ENCODE results near the gene KLHDC3. TPM values are rescaled to one million over a fixed set of nuclear protein-coding genes. Genes with fewer than 3 reads are reported as not detected.

Gene KLHDC3
- total RNA-seq, 2 donors from 2014 or later, result 29.7 to 44.6 TPM

DNA sequence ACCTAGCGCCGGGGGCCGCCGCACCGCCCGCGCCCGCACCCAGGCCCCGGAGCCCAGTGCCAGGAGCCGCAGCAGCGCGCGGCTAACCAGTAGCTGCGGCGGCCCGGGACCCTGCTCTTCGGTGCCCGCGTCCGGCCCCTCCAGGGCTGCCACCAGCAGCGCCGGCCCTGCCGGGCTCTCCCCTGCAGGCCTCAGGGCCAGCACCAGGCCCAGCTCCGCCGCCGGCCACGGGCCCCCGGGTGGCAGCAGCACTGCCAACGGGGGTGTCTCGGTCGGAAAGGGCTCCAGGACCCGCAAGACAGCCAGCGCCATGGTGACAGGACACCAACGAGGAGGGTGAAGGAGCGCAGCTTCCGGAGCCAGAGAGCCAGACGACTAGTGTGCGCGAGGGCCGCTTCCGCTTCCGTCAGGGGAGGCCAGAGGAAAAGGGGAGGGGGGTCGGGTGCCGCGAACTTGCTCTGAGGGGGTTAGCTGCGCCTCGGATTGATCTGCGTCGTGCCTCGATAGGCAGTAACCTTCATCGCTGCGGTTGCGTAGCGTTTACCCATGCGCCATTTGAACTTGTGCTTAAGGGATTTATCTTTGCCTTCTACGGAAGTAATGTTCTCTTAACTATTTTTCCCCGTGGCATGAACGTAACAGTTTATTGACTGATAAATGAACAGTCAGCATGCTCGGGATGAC lies 35.1 kb upstream of the KLHDC3 start, which contains the start of gene PEX6:
TSS of gene PEX6 (minus strand) at position 343 of the 684 bp plus-strand sequence. CDS start at position 312, 31 bp downstream.
- no peaks in the 10 kb centered on the region for H3K27me3 ChIP-seq
- H3K4me3 ChIP-seq, result peak within 1 kb of the TSS; percentile 58 to 73
- H3K36me3 ChIP-seq (replicated peaks in 1 of 2; ENCODE audit: insufficient read depth in 1 of 2, low read depth in 2 of 2), result no peaks in the 10 kb centered on the region
- TF ChIP-seq CTCF (IDR thresholded peaks at IDR 0.05) (no peak), POLR2A (IDR thresholded peaks at IDR 0.05) (peak; percentile 72 to 90 (median 82))
- ATAC-seq (peak; percentile 93), DNase-seq (peak; percentile 85 to 90 (median 87))
- H3K27ac ChIP-seq, result peak within 1 kb of the TSS; percentile 70 to 95 (median 84)
- H3K4me1 ChIP-seq, result peaks cover 36% of the 10 kb centered on the region
- H3K9me3 ChIP-seq, result no peaks in the 10 kb centered on the region
- WGBS, 2 donors, result 0% methylated on average over 5 to 39 of the region's 59 CpGs
- intact Hi-C loops (cut with DNase I), result no loop called here

- peaks cover 37% of the 10 kb centered on the region for H3K4me1 ChIP-seq
- H3K9me3 ChIP-seq, result no peaks in the 10 kb centered on the region
- TF ChIP-seq CTCF (IDR thresholded peaks at IDR 0.05) (no peak), POLR2A (IDR thresholded peaks at IDR 0.05) (no peak)
- ATAC-seq (no peak), DNase-seq (no peak)
- peak overlapping the region; percentile 58 to 73 for H3K4me3 ChIP-seq
- WGBS, 2 donors, result 42 to 50% methylated on average over 9 of the region's 9 CpGs
- no peaks in the 10 kb centered on the region for H3K27me3 ChIP-seq
- H3K36me3 ChIP-seq (replicated peaks in 1 of 2; ENCODE audit: insufficient read depth in 1 of 2, low read depth in 2 of 2), result no peaks in the 10 kb centered on the region
- H3K27ac ChIP-seq, result peak overlapping the region; percentile 70 to 95 (median 84)
- intact Hi-C loops (cut with DNase I), result no loop called here
These were observed 34.4 kb upstream of the KLHDC3 start for GRCh38 chr6:42979523-42980177.

DNA sequence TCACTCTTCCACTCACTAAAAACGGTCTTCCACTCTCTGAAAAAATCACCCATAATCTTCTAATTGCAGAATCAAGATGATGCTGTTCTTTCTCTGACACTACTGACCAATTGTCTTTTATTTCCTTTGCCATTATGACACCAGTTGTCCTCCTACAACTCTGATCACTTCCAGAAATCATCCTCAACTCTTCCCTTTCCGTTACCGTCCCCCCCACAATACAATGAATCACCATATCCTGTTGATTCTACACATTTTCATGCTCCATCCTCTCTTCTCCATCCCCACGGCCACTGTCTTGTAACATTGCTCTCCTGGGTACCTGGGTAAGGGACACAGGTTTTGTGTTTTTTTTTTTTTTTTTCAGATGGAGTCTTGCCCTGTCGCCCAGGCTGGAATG lies 32.2 kb upstream of the KLHDC3 start:
- ATAC-seq, result no peak
- H3K27ac ChIP-seq, result no peak overlapping the region
- WGBS, 2 donors, result 80 to 87% methylated on average over 5 of the region's 5 CpGs
- intact Hi-C loops (cut with DNase I), result no loop called here
- no peaks in the 10 kb centered on the region for H3K36me3 ChIP-seq (replicated peaks in 1 of 2; ENCODE audit: insufficient read depth in 1 of 2, low read depth in 2 of 2)
- DNase-seq, result no peak
- H3K27me3 ChIP-seq, result no peaks in the 10 kb centered on the region
- no peak for TF ChIP-seq CTCF (IDR thresholded peaks at IDR 0.05)
- TF ChIP-seq POLR2A (IDR thresholded peaks at IDR 0.05), result no peak
- no peak overlapping the region for H3K4me3 ChIP-seq
- H3K9me3 ChIP-seq, result no peaks in the 10 kb centered on the region
- peaks cover 50% of the 10 kb centered on the region for H3K4me1 ChIP-seq

- ATAC-seq (peak; percentile 97), DNase-seq (peak; percentile 98 to 99 (median 98))
- intact Hi-C loops (cut with DNase I), result no loop called here
- 0% methylated on average over 19 to 59 of the region's 59 CpGs for WGBS, 2 donors
- Histone ChIP-seq H3K4me1 (peaks cover 44% of the 10 kb centered on the region), H3K27ac (peak within 1 kb of the TSS; percentile 44 to 88 (median 77)), H3K36me3 (replicated peaks in 1 of 2; ENCODE audit: insufficient read depth in 1 of 2, low read depth in 2 of 2) (no peaks in the 10 kb centered on the region), H3K9me3 (no peaks in the 10 kb centered on the region), H3K27me3 (no peaks in the 10 kb centered on the region), H3K4me3 (peak within 1 kb of the TSS; percentile 60 to 70)
- peak; percentile 80 to 95 (median 93) for TF ChIP-seq POLR2A (IDR thresholded peaks at IDR 0.05)
- TF ChIP-seq CTCF (IDR thresholded peaks at IDR 0.05), result peak in 3 of 7 experiments; percentile 31 to 49 (median 44)
These were observed 29.8 kb upstream of the KLHDC3 start, which contains the start of gene PPP2R5D for GRCh38 chr6:42984001-42984923. TSS of gene PPP2R5D (plus strand) at chr6:42984570. CDS start at chr6:42984678, 108 bp downstream.

Measured in body of pancreas (tissue), 4 donors.